Trophoblast cell (in vitro differentiated cells and primary cell): ENCODE measurements around the gene SOX6.
"Not testable (repeated sequence)": the region's sequence is repeated elsewhere in the genome, so short reads cannot be mapped to it uniquely, and the experiment has no call there.

Source experiments
- DNase-seq, 2 donors: peaks; one replicate each; pipeline ENCODE4 v3.0.0-alpha.2; 2016
- H2AFZ ChIP-seq: 2 replicates; pipeline ENCODE4 v1.6.1; 2013; ENCODE audit warnings: low read length, moderate library complexity, mild to moderate bottlenecking; ENCODE audit not compliant: insufficient read depth, poor library complexity
- H2AK5ac ChIP-seq: 2 replicates; pipeline ENCODE4 v1.6.1; 2013; ENCODE audit warnings: mild to moderate bottlenecking, low read length
- H2BK120ac ChIP-seq: 2 replicates; pipeline ENCODE4 v1.6.1; 2013; ENCODE audit warnings: low read length, mild to moderate bottlenecking, moderate library complexity; ENCODE audit not compliant: insufficient read depth, poor library complexity
- H2BK12ac ChIP-seq: 2 replicates; pipeline ENCODE4 v1.6.1; 2013; ENCODE audit warnings: mild to moderate bottlenecking, low read length, moderate library complexity
- H2BK5ac ChIP-seq: 2 replicates; pipeline ENCODE4 v1.6.1; 2013; ENCODE audit warnings: low read length, low read depth, moderate library complexity, mild to moderate bottlenecking; ENCODE audit not compliant: poor library complexity
- H3K14ac ChIP-seq: 2 replicates; pipeline ENCODE4 v1.6.1; 2013; ENCODE audit warnings: mild to moderate bottlenecking, low read length
- H3K18ac ChIP-seq: 2 replicates; pipeline ENCODE4 v1.6.1; 2013; ENCODE audit warnings: mild to moderate bottlenecking, low read length
- H3K23ac ChIP-seq: 2 replicates; pipeline ENCODE4 v1.6.1; 2013; ENCODE audit warnings: low read length
- H3K27ac ChIP-seq: 2 replicates; pipeline ENCODE4 v1.5.1; 2013; ENCODE audit warnings: low read depth, mild to moderate bottlenecking, inconsistent platforms, low read length, moderate library complexity
- H3K27me3 ChIP-seq: 2 replicates; pipeline ENCODE4 v1.6.1; 2013; ENCODE audit warnings: inconsistent platforms, mild to moderate bottlenecking, low read length, moderate library complexity; ENCODE audit not compliant: insufficient read depth
- H3K36me3 ChIP-seq, 2 experiments: 1 replicate in 1 of 2; 2 replicates in 1 of 2; pipeline ENCODE4 v1.6.1; 2013; ENCODE audit warnings: low read length in 2 of 2, mild to moderate bottlenecking in 2 of 2, moderate library complexity in 1 of 2; ENCODE audit not compliant: insufficient read depth in 2 of 2, control insufficient read depth in 1 of 2
- H3K4ac ChIP-seq: 2 replicates; pipeline ENCODE4 v1.6.1; 2013; ENCODE audit warnings: low read depth, mild to moderate bottlenecking, low read length, moderate library complexity
- H3K4me1 ChIP-seq, 2 experiments: 1 replicate in 1 of 2; 2 replicates in 1 of 2; pipeline ENCODE4 v1.6.1; 2013; ENCODE audit warnings: low read length in 2 of 2, mild to moderate bottlenecking in 2 of 2, moderate library complexity in 1 of 2; ENCODE audit not compliant: insufficient read depth in 2 of 2, control insufficient read depth in 1 of 2
- H3K4me2 ChIP-seq: 2 replicates; pipeline ENCODE4 v1.6.1; 2013; ENCODE audit warnings: inconsistent platforms, mild to moderate bottlenecking, low read length, moderate library complexity
- H3K4me3 ChIP-seq: 2 replicates; pipeline ENCODE4 v1.5.1; 2013; ENCODE audit warnings: mild to moderate bottlenecking, low read depth, low read length, inconsistent platforms
- H3K79me1 ChIP-seq: one replicate; pipeline ENCODE4 v1.6.1; 2013; ENCODE audit warnings: low read length
- H3K79me2 ChIP-seq: 2 replicates; pipeline ENCODE4 v1.6.1; 2013; ENCODE audit warnings: low read length, mild to moderate bottlenecking; ENCODE audit not compliant: control insufficient read depth, insufficient read depth, poor library complexity
- H3K9ac ChIP-seq: 2 replicates; pipeline ENCODE4 v1.6.1; 2013; ENCODE audit warnings: mild to moderate bottlenecking, low read length
- H3K9me3 ChIP-seq: 2 replicates; pipeline ENCODE4 v1.6.1; 2013; ENCODE audit warnings: low read depth, mild to moderate bottlenecking, control low read depth, inconsistent platforms, low read length; ENCODE audit not compliant: insufficient read depth
- H4K12ac ChIP-seq: 2 replicates; pipeline ENCODE4 v1.6.1; 2013; ENCODE audit warnings: low read depth, mild to moderate bottlenecking, low read length, moderate library complexity
- H4K8ac ChIP-seq: 2 replicates; pipeline ENCODE4 v1.6.1; 2013; ENCODE audit warnings: low read depth, mild to moderate bottlenecking, low read length, moderate library complexity
- H4K91ac ChIP-seq: one replicate; pipeline ENCODE4 v1.6.1; 2013; ENCODE audit warnings: low read depth, mild to moderate bottlenecking, low read length, moderate library complexity
- WGBS: extraction: QIAGEN DNeasy Blood & Tissue Kit; methylation state at CpG from one replicate; pipeline ENCODE4 v1.1.7; 2013; ENCODE audit warnings: missing lambda C conversion rate; ENCODE audit not compliant: insufficient read length, insufficient coverage; ENCODE audit errors: extremely low coverage; 5-methylcytosine and 5-hydroxymethylcytosine counted together

Gene SOX6

GRCh38 chr11:16393340-16393739 lies 37.0 kb upstream of the SOX6 start:
- Histone ChIP-seq H3K4ac (no peak overlapping the region), H3K14ac (no peak overlapping the region), H3K27me3 (no peaks in the 10 kb centered on the region), H2BK5ac (no peak overlapping the region), H3K79me1 (no peaks in the 10 kb centered on the region), H3K36me3 (no peaks in the 10 kb centered on the region), H3K23ac (no peak overlapping the region), H2AFZ (no peak overlapping the region), H3K4me3 (no peak overlapping the region), H3K79me2 (no peaks in the 10 kb centered on the region), H2AK5ac (no peak overlapping the region), H3K9me3 (no peaks in the 10 kb centered on the region), H4K12ac (no peak overlapping the region), H4K8ac (no peak overlapping the region), H3K4me2 (no peak overlapping the region), H3K27ac (no peak overlapping the region), H2BK12ac (no peak overlapping the region), H4K91ac (no peak overlapping the region), H3K9ac (no peak overlapping the region), H3K18ac (no peak overlapping the region), H3K4me1 (no peaks in the 10 kb centered on the region), H2BK120ac (no peak overlapping the region)
- no peak for DNase-seq

- H3K79me1 ChIP-seq = no peaks in the 10 kb centered on the region
- H3K36me3 ChIP-seq = no peaks in the 10 kb centered on the region
- no peak overlapping the region for H3K4ac ChIP-seq
- H3K4me2 ChIP-seq = no peak overlapping the region
- no peak overlapping the region for H3K14ac ChIP-seq
- H3K4me1 ChIP-seq = no peaks in the 10 kb centered on the region
- no peak overlapping the region for H4K8ac ChIP-seq
- H3K9ac ChIP-seq = no peak overlapping the region
- no peak overlapping the region for H2BK12ac ChIP-seq
- H3K79me2 ChIP-seq = no peaks in the 10 kb centered on the region
- H3K27me3 ChIP-seq = no peaks in the 10 kb centered on the region
- no peak overlapping the region for H2AK5ac ChIP-seq
- no peak overlapping the region for H3K23ac ChIP-seq
- no peak overlapping the region for H3K4me3 ChIP-seq
- no peak overlapping the region for H2AFZ ChIP-seq
- DNase-seq = no peak
- no peak overlapping the region for H4K91ac ChIP-seq
- no peak overlapping the region for H4K12ac ChIP-seq
- H3K27ac ChIP-seq = no peak overlapping the region
- no peak overlapping the region for H3K18ac ChIP-seq
- no peak overlapping the region for H2BK5ac ChIP-seq
- H3K9me3 ChIP-seq = no peaks in the 10 kb centered on the region
- H2BK120ac ChIP-seq = no peak overlapping the region
Observed at GRCh38 chr11:16392616-16393015, 36.3 kb upstream of the SOX6 start.

- H2AK5ac ChIP-seq, H3K4me2 ChIP-seq, H2BK120ac ChIP-seq, H3K14ac ChIP-seq, H3K36me3 ChIP-seq, H3K79me2 ChIP-seq, H3K79me1 ChIP-seq, H3K18ac ChIP-seq, H2BK12ac ChIP-seq, H3K4me3 ChIP-seq, H3K27me3 ChIP-seq, H4K12ac ChIP-seq, DNase-seq, H3K27ac ChIP-seq, H3K9me3 ChIP-seq, H3K4me1 ChIP-seq, H3K23ac ChIP-seq, H3K4ac ChIP-seq, H2AFZ ChIP-seq, H4K91ac ChIP-seq, H3K9ac ChIP-seq, H4K8ac ChIP-seq, H2BK5ac ChIP-seq: not testable (repeated sequence)
- no CpG with 5 or more reads among the region's 2 CpGs for WGBS
Observed at GRCh38 chr11:16390826-16391225, 34.5 kb upstream of the SOX6 start.

- Histone ChIP-seq H4K12ac (no peak overlapping the region), H3K9me3 (no peaks in the 10 kb centered on the region), H3K23ac (no peak overlapping the region), H3K4me3 (no peak overlapping the region), H3K79me2 (no peaks in the 10 kb centered on the region), H3K9ac (no peak overlapping the region), H2AFZ (no peak overlapping the region), H2BK5ac (no peak overlapping the region), H2BK12ac (no peak overlapping the region), H2AK5ac (no peak overlapping the region), H3K18ac (no peak overlapping the region), H3K27me3 (no peaks in the 10 kb centered on the region), H4K8ac (no peak overlapping the region), H2BK120ac (no peak overlapping the region), H3K4me2 (no peak overlapping the region), H3K14ac (no peak overlapping the region), H3K4me1 (no peaks in the 10 kb centered on the region), H3K27ac (no peak overlapping the region), H3K36me3 (no peaks in the 10 kb centered on the region), H3K4ac (no peak overlapping the region), H4K91ac (no peak overlapping the region), H3K79me1 (no peaks in the 10 kb centered on the region)
- DNase-seq = no peak
Observed at GRCh38 chr11:16385099-16385498, 28.8 kb upstream of the SOX6 start.
